CD4-positive, alpha-beta T cell treated with Interleukin-2 at 100 ng/mL for 4 hours (primary cell): ENCODE data around the gene BABAM2.
"Not testable (repeated sequence)": the region's sequence is repeated elsewhere in the genome, so short reads cannot be mapped to it uniquely, and the experiment has no call there.

Source experiments
- DNase-seq: peaks from one replicate; pipeline ENCODE4 v3.0.0-alpha.2; 2020; ENCODE audit warnings: low spot score

Gene BABAM2

GRCh38 chr2:28251337-28251736 lies 360.8 kb downstream of the BABAM2 start:
- peak; percentile 68 for DNase-seq

- DNase-seq, result peak; percentile 43
Observed at GRCh38 chr2:28252311-28252710, 361.8 kb downstream of the BABAM2 start.

- DNase-seq, result no peak
Observed at GRCh38 chr2:28253543-28253942, 363.0 kb downstream of the BABAM2 start.

GRCh38 chr2:28255231-28255630 lies 364.7 kb downstream of the BABAM2 start:
- DNase-seq, result not testable (repeated sequence)

GRCh38 chr2:28257182-28257581 lies 366.7 kb downstream of the BABAM2 start:
- DNase-seq, result no peak

GRCh38 chr2:28259226-28259625 lies 368.7 kb downstream of the BABAM2 start:
- not testable (repeated sequence) for DNase-seq

GRCh38 chr2:28263690-28264089 lies 373.2 kb downstream of the BABAM2 start:
- no peak for DNase-seq

- peak; percentile 13 for DNase-seq
Observed at GRCh38 chr2:28267282-28267681, 376.8 kb downstream of the BABAM2 start.

- no peak for DNase-seq
Observed at GRCh38 chr2:28268386-28268785, 377.9 kb downstream of the BABAM2 start.

GRCh38 chr2:28269019-28269784 lies 378.7 kb downstream of the BABAM2 start:
- no peak for DNase-seq

GRCh38 chr2:28270456-28271152 lies 380.1 kb downstream of the BABAM2 start:
- DNase-seq, result no peak

- DNase-seq, result no peak
Observed at GRCh38 chr2:28271231-28271918, 380.8 kb downstream of the BABAM2 start.

GRCh38 chr2:28271919-28272250 lies 381.4 kb downstream of the BABAM2 start:
- DNase-seq, result no peak

GRCh38 chr2:28273751-28274150 lies 383.2 kb downstream of the BABAM2 start:
- DNase-seq, result peak; percentile 18

- no peak for DNase-seq
Observed at GRCh38 chr2:28274911-28275685, 384.6 kb downstream of the BABAM2 start.

- peak; percentile 66 for DNase-seq
Observed at GRCh38 chr2:28276076-28276618, 385.6 kb downstream of the BABAM2 start.

GRCh38 chr2:28276807-28277206 lies 386.3 kb downstream of the BABAM2 start:
- no peak for DNase-seq

GRCh38 chr2:28277466-28277865 lies 386.9 kb downstream of the BABAM2 start:
- DNase-seq, result no peak

- no peak for DNase-seq
Observed at GRCh38 chr2:28279371-28279770, 388.8 kb downstream of the BABAM2 start.

GRCh38 chr2:28280619-28281018 lies 390.1 kb downstream of the BABAM2 start:
- DNase-seq, result no peak

GRCh38 chr2:28281739-28282138 lies 391.2 kb downstream of the BABAM2 start:
- no peak for DNase-seq

- DNase-seq, result no peak
Observed at GRCh38 chr2:28282248-28282647, 391.7 kb downstream of the BABAM2 start.
